ENCODE data around the gene SMKR1.

SMKR1 gene

DNA sequence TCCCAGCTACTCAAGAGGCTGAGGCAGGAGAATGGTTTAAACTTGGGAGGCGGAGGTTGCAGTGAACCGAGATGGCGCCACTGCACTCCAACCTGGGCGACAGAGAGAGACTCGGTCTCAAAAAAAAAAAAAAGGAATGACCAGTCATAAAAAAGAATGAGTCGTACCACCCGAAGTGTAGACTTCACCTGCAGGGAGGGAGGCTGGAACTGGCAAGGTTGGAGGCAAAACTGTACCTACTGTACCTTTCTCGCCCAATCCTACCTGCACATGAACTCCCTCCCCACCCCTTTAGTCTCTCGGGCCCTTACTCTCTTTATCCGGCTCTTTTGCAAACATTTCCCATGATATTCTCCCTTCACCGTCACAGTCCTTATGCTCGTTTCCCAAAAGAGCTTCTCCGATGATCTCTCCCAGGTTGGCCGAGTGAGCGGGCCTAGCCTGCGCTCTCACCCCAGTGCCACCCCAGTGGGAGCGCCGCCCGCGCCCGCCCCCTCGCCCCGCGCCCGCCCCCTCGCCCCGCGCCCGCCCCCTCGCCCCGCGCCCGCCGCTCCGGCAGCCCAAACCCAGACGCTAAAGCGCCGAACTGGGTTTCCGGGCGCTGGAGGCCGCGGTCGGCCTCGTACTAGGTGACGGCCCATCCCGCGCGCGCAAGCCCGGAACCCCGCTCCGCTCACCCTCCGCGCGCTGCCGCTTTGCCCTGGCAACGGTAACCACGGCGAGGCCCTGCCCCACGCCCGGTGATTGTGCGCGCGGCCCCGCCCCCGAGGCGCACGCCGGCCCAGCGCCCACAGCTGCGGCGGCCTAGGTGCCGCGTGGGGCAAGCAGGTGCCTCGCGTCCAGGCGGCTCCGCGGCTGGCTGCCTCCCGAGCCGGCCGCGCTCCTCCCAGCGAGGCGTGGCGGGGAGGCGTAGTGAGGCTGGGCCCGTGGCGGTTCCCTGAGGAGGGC lies at the start of gene SMKR1:
Gene SMKR1, plus strand, starts transcription at position 772 of the 948 bp plus-strand sequence. CDS start 294 bp downstream, outside the sequence.
- no peak for DNase-seq (ENCODE audit: extremely low read depth, low read depth)

DNA sequence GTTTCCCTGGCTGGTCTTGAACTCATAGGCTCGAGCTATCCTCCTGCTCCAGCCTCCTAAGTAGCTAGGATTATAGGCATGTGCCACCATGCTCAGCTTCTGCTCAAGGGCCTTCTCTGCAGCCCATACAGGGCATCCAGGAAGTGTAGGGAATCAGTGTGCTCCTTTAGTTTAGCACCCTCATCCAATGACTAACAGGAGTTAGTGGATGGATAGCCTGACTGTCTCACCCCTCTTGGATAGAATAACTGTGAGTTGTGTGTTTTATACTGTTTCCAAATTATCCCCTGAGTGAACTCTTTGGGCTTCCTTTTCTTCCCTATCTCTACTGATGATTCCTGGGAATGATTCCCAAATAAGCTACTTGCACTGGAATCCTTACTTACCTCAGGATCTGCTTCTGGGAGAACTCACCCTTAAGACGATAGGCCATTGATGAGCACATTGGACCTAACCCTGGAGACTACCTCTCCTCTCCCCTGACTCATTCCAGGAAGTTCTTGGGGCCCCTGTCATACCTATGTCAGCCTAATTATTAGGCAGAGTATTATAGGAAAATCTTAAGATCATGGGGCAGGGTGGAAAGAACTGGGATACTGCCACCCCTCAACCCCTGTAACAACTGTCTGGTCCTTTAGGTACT lies 49.6 kb upstream of the SMKR1 start:
- TF ChIP-seq CTCF (IDR thresholded peaks at IDR 0.05; ENCODE audit: low read depth, low read length) = no peak
- no peak for DNase-seq (ENCODE audit: extremely low read depth, low read depth)

More for the DNA sequence above, at the start of gene SMKR1:
- no peak for TF ChIP-seq CTCF (IDR thresholded peaks at IDR 0.05; ENCODE audit: low read depth, low read length)

- no peak for DNase-seq (ENCODE audit: extremely low read depth, low read depth)
- no peak for TF ChIP-seq CTCF (IDR thresholded peaks at IDR 0.05; ENCODE audit: low read depth, low read length)
These were observed 48.7 kb upstream of the SMKR1 start for GRCh38 chr7:129453510-129454248.

DNA sequence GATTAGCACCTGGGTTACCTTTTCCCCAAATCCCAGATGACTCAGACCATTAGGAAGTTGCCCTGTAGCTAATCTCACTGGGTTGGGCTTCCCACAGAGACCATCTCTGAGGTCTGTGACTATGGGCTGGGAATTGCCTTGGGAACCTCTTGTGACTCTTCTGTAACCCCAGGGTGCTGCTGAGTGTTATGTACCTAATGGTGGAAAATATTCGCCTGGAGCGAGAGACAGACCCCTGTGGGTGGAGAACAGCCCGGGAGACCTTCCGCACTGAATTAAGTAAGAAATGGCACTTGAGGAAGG lies 48.1 kb upstream of the SMKR1 start:
- TF ChIP-seq CTCF (IDR thresholded peaks at IDR 0.05; ENCODE audit: low read depth, low read length) = no peak
- DNase-seq (ENCODE audit: extremely low read depth, low read depth) = no peak

DNA sequence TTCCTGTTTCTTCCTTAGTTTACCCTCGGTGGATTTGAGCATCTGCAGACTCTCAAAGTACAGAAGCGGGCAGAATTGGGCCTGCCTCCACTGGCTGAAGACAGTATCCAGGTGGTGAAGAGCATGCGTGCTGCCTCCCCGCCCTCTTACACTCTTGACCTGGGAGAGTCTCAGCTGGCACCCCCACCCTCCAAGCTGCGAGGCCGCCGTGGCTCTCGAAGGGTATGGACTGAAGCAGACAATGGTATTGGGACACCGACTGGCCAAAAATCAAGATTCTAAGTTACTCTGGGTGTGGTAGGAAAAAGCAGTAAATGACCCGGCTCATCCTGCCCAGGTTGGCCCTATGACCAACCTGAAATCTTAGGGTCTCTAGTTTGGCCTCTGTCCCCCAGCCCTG lies 45.9 kb upstream of the SMKR1 start:
- DNase-seq (ENCODE audit: extremely low read depth, low read depth) = no peak
- no peak for TF ChIP-seq CTCF (IDR thresholded peaks at IDR 0.05; ENCODE audit: low read depth, low read length)

DNA sequence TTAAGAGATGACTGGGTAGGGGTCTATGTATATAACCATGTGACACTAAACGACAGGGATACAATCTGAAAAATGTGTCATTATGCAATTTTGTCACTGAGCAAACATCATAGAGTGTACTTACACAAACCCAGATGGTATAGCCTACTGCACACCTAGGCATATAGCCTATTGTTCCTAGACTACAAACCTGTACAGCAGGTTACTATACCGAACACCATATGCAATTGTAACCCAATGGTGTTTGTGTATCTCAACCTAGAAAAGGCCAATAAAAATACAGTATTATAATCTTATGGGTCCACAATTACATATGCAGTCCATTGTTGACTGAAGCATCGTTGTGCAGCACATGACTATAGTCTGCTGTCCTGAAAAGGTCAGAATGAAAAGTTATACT lies 45.2 kb upstream of the SMKR1 start:
- TF ChIP-seq CTCF (IDR thresholded peaks at IDR 0.05; ENCODE audit: low read depth, low read length) = no peak
- DNase-seq (ENCODE audit: extremely low read depth, low read depth) = no peak
